Panc1 (cell line): ENCODE measurements around the gene MLLT10. TPM values are rescaled to one million over a fixed set of nuclear protein-coding genes. Genes with fewer than 3 reads are reported as not detected.

Source experiments
- ATAC-seq: fragments of 200-7000 bp; cut with Tn5 transposase; 2 replicates; pipeline ENCODE4 v1.9.1; 2020; ENCODE audit warnings: mild to moderate bottlenecking, moderate library complexity
- BruUV-seq: library from RNA; stranded (reverse); fragments of 400-500 nt; replicated peaks from 2 replicates; lab custom pipeline; 2021; lab: Mats Ljungman, UMichigan
- CTCF ChIA-PET: fragments of 300-600 bp; sonication (Branson Sonifier 250); formaldehyde crosslinking; loops from one replicate; lab custom pipeline; 2022; ENCODE audit warnings: antibody characterized with exemption; lab: Charles Lee
- POLR2A ChIA-PET: fragments of 300-600 bp; sonication (Branson Sonifier 250); formaldehyde crosslinking; loops from one replicate; lab custom pipeline; 2022; ENCODE audit warnings: antibody characterized with exemption; lab: Charles Lee
- DNase-seq: peaks from one replicate; pipeline ENCODE4 v3.0.0-alpha.2; 2010; ENCODE audit warnings: low read depth, low spot score
- H3K27ac ChIP-seq: 2 replicates; pipeline ENCODE4 v1.5.1; 2011; ENCODE audit warnings: mild to moderate bottlenecking, low read length, inconsistent platforms
- H3K27me3 ChIP-seq: fragments of 200-500 bp; sonication (Bioruptor generic); 2 replicates; pipeline ENCODE4 v1.6.0; 2014; ENCODE audit warnings: low read length, inconsistent platforms; ENCODE audit not compliant: control insufficient read depth, insufficient read depth
- H3K36me3 ChIP-seq: fragments of 200-500 bp; sonication (Bioruptor generic); 2 replicates; pipeline ENCODE4 v1.5.1; 2014; ENCODE audit warnings: inconsistent platforms, mild to moderate bottlenecking, low read length, moderate library complexity; ENCODE audit not compliant: control insufficient read depth, insufficient read depth
- H3K4me1 ChIP-seq: 2 replicates; pipeline ENCODE4 v1.5.1; 2011; ENCODE audit warnings: inconsistent platforms, mild to moderate bottlenecking, low read length, moderate library complexity; ENCODE audit not compliant: control insufficient read depth, insufficient read depth
- H3K4me3 ChIP-seq, 2 experiments: 2 replicates each; pipeline ENCODE4 v1.5.1; 2011 to 2012; ENCODE audit warnings: low read depth in 2 of 2, low read length in 2 of 2, mild to moderate bottlenecking in 2 of 2, inconsistent platforms in 1 of 2, moderate library complexity in 1 of 2
- H3K9me3 ChIP-seq: fragments of 200-500 bp; sonication (Bioruptor generic); 2 replicates; pipeline ENCODE4 v1.5.1; 2014; ENCODE audit warnings: low read depth, mild to moderate bottlenecking, inconsistent platforms, low read length, moderate library complexity; ENCODE audit not compliant: control insufficient read depth, insufficient read depth
- CTCF ChIP-seq: fragments of 450-650 bp; IDR thresholded peaks from 2 replicates; pipeline ENCODE4 v1.5.1; 2017; ENCODE audit warnings: mild to moderate bottlenecking
- POLR2AphosphoS5 ChIP-seq: IDR thresholded peaks from 2 replicates; pipeline ENCODE4 v1.6.1; 2012; ENCODE audit warnings: mild to moderate bottlenecking, low read depth, low read length, moderate library complexity
- SIN3A ChIP-seq: IDR thresholded peaks from 2 replicates; pipeline ENCODE4 v1.6.1; 2012; ENCODE audit warnings: low read depth, mild to moderate bottlenecking, low read length, moderate library complexity, borderline replicate concordance; ENCODE audit not compliant: insufficient read depth
- TCF7L2 ChIP-seq: IDR thresholded peaks from 2 replicates; pipeline ENCODE4 v1.6.1; 2011; ENCODE audit warnings: mild to moderate bottlenecking, low read depth, low read length, inconsistent platforms
- in situ Hi-C: cut with HindIII; loops from 2 replicates; pipeline ENCODE4 v1.10.0; 2016; ENCODE audit warnings: low sequenced_read_pairs, low pct_unique_long_range_greater_than_20kb
- intact Hi-C: fragments of 100-400 bp; cut with micrococcal nuclease; formaldehyde crosslinking; loops from one replicate; pipeline ENCODE4 v1.10.0; 2022; ENCODE audit not compliant: unreplicated experiment
- total RNA-seq: library from RNA; stranded (reverse); gene quantifications from one replicate; pipeline ENCODE4 v1.2.1, GENCODE V29; 2021; ENCODE audit not compliant: unreplicated experiment
- TF ChIP-seq, protein P1 (sequence below), 2 experiments: IDR thresholded peaks; 2 replicates each; pipeline ENCODE4 v1.6.1; 2011 to 2012; ENCODE audit warnings: low read depth in 2 of 2, control low read depth in 1 of 2, low read length in 1 of 2, mild to moderate bottlenecking in 1 of 2, moderate library complexity in 1 of 2; ENCODE audit not compliant: insufficient read depth in 1 of 2

The MLLT10 gene
- total RNA-seq, 1 experiment from 2014 or later, result 33.4 TPM

DNA sequence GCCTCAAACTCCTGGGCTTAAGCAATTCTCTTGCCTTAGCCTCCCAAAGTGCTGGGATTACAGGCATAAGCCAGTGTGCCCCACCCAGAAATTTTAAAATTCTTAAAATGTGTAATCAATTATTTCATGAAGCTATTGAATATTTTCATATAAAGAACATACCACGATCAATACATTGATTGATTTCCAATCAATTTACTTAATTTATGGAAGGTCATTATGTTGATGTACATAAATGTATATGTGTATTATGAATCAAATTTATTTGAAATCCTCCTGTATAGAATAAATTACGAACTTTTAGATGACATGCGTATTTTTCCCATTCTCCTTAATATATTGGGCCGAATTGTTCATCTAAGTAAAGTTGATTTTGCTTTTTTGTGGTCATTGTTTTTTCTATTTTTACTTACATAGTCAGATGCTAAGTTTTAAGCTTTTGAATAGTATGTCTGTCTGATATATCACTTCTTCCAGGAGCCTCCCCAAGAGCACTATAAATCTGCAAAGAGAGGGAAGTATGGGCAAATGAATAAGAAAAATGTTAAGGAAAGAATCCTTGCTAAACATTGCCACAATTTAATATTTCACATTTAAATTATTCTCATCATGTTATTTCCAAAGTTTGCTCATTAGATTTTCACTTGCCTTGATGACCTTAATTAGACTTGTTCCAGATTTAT, 43.9 kb upstream of the MLLT10 start:
- ATAC-seq, result no peak
- peak overlapping the region; percentile 98 for H3K27ac ChIP-seq
- in situ Hi-C loops, result no loop called here
- H3K36me3 ChIP-seq, result no peaks in the 10 kb centered on the region; the same call in 1 of the 2 replicates
- H3K27me3 ChIP-seq, result no peaks in the 10 kb centered on the region
- intact Hi-C loops, result loop anchor here (5.0 to 10.0 kb wide), 3 partner anchors 125 to 465 kb away; no protein-coding TSS in a partner anchor
- no TSS peak for BruUV-seq
- TF ChIP-seq, protein P1, sequence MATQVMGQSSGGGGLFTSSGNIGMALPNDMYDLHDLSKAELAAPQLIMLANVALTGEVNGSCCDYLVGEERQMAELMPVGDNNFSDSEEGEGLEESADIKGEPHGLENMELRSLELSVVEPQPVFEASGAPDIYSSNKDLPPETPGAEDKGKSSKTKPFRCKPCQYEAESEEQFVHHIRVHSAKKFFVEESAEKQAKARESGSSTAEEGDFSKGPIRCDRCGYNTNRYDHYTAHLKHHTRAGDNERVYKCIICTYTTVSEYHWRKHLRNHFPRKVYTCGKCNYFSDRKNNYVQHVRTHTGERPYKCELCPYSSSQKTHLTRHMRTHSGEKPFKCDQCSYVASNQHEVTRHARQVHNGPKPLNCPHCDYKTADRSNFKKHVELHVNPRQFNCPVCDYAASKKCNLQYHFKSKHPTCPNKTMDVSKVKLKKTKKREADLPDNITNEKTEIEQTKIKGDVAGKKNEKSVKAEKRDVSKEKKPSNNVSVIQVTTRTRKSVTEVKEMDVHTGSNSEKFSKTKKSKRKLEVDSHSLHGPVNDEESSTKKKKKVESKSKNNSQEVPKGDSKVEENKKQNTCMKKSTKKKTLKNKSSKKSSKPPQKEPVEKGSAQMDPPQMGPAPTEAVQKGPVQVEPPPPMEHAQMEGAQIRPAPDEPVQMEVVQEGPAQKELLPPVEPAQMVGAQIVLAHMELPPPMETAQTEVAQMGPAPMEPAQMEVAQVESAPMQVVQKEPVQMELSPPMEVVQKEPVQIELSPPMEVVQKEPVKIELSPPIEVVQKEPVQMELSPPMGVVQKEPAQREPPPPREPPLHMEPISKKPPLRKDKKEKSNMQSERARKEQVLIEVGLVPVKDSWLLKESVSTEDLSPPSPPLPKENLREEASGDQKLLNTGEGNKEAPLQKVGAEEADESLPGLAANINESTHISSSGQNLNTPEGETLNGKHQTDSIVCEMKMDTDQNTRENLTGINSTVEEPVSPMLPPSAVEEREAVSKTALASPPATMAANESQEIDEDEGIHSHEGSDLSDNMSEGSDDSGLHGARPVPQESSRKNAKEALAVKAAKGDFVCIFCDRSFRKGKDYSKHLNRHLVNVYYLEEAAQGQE (IDR thresholded peaks at IDR 0.05; ENCODE audit: insufficient read depth in 1 of 2, low read depth in 2 of 2, low read length in 1 of 2), result no peak
- no peak for TF ChIP-seq CTCF
- TF ChIP-seq TCF7L2, result no peak
- ChIA-PET POLR2A (interaction anchor here (0.7 kb wide), 1 partner anchor 48 kb away, joined by 11 read pairs; no protein-coding TSS in a partner anchor), CTCF (no interaction called here)
- H3K4me1 ChIP-seq, result peaks cover 43% of the 10 kb centered on the region
- no peak for DNase-seq
- H3K9me3 ChIP-seq, result no peaks in the 10 kb centered on the region
- H3K4me3 ChIP-seq, result no peak overlapping the region

GRCh38 chr10:21490711-21491105, 43.3 kb upstream of the MLLT10 start:
- no peak for ATAC-seq
- CTCF ChIA-PET, result no interaction called here
- intact Hi-C loops, result loop anchor here (5.0 to 10.0 kb wide), 3 partner anchors 126 to 464 kb away; no protein-coding TSS in a partner anchor
- H3K36me3 ChIP-seq, result no peaks in the 10 kb centered on the region; the same call in 1 of the 2 replicates
- H3K9me3 ChIP-seq, result no peaks in the 10 kb centered on the region
- no peaks in the 10 kb centered on the region for H3K27me3 ChIP-seq
- no peak for DNase-seq
- in situ Hi-C loops, result no loop called here
- peak overlapping the region; percentile 98 for H3K27ac ChIP-seq
- peaks cover 43% of the 10 kb centered on the region for H3K4me1 ChIP-seq
- TF ChIP-seq, protein P1 (IDR thresholded peaks at IDR 0.05; ENCODE audit: insufficient read depth in 1 of 2, low read depth in 2 of 2, low read length in 1 of 2), result no peak
- TF ChIP-seq CTCF (no peak), POLR2AphosphoS5 (no peak), TCF7L2 (no peak), SIN3A (no peak)
- BruUV-seq, result no TSS peak
- H3K4me3 ChIP-seq, result no peak overlapping the region
- POLR2A ChIA-PET, result no interaction called here
